K562 (cell line): ENCODE data around the gene PHKG1. TPM values are rescaled to one million over a fixed set of nuclear protein-coding genes. Genes with fewer than 3 reads are reported as not detected.
A peak's percentile ranks its signal among the peaks of the same experiment; 100 is the strongest.

ENCODE experiments used
- ATF7 ChIP-seq: fragments of 450-650 bp; IDR thresholded peaks from 2 replicates; pipeline ENCODE4 v1.7.1; 2014; ENCODE audit warnings: mild to moderate bottlenecking, moderate library complexity
- GTF2F1 ChIP-seq: IDR thresholded peaks from 2 replicates; pipeline ENCODE4 v1.6.1; 2011; ENCODE audit warnings: low read depth, low read length, improper control_type of control experiment
- JUN ChIP-seq, 2 experiments: sonication (generic) in 1 of 2; formaldehyde crosslinking in 1 of 2; IDR thresholded peaks; 2 replicates each; pipeline versions ENCODE4 v1.6.1 to v1.8.0; 2012 to 2022; ENCODE audit warnings: borderline replicate concordance in 2 of 2, mild to moderate bottlenecking in 2 of 2, improper control_type of control experiment in 1 of 2, low read depth in 1 of 2, low read length in 1 of 2, missing genetic modification reagents in 1 of 2
- L3MBTL2 ChIP-seq: fragments of 450-650 bp; IDR thresholded peaks from 2 replicates; pipeline ENCODE4 v1.6.1; 2016; ENCODE audit warnings: mild to moderate bottlenecking, moderate library complexity
- NFYB ChIP-seq: IDR thresholded peaks from 2 replicates; pipeline ENCODE4 v1.6.1; 2011; ENCODE audit warnings: mild to moderate bottlenecking, moderate library complexity; ENCODE audit not compliant: insufficient read length; ENCODE audit errors: extremely low read depth
- NRF1 ChIP-seq, 2 experiments: fragments of 450-650 bp; IDR thresholded peaks in 1 of 2; conservative IDR thresholded peaks in 1 of 2; 2 replicates each; pipeline ENCODE4 v1.6.1; 2014; ENCODE audit warnings: mild to moderate bottlenecking in 2 of 2
- POLR2AphosphoS2 ChIP-seq: IDR thresholded peaks from 2 replicates; pipeline ENCODE4 v1.6.1; 2012; ENCODE audit warnings: low read length, improper control_type of control experiment
- RBFOX2 ChIP-seq: fragments of 200-400 bp; formaldehyde crosslinking; IDR thresholded peaks from 2 replicates; pipeline ENCODE4 v1.6.1; 2017; ENCODE audit warnings: low read depth, mild to moderate bottlenecking, low read length, moderate library complexity
- RNF2 ChIP-seq: sonication (generic); IDR thresholded peaks from 2 replicates; pipeline ENCODE4 v1.6.1; 2016
- SIN3A ChIP-seq, 2 experiments: fragments of 150-350 bp in 1 of 2; IDR thresholded peaks; 2 replicates each; pipeline ENCODE4 v1.6.1; 2011 to 2016; ENCODE audit warnings: borderline replicate concordance in 2 of 2, low read depth in 2 of 2, low read length in 2 of 2, mild to moderate bottlenecking in 2 of 2, moderate library complexity in 2 of 2; ENCODE audit not compliant: control insufficient read depth in 1 of 2
- SMAD1 ChIP-seq: fragments of 150-350 bp; IDR thresholded peaks from 2 replicates; pipeline ENCODE4 v1.6.1; 2014; ENCODE audit warnings: low read length, low read depth; ENCODE audit not compliant: partially characterized antibody
- SNIP1 ChIP-seq: fragments of 450-650 bp; IDR thresholded peaks from 2 replicates; pipeline ENCODE4 v1.7.1; 2017; ENCODE audit warnings: low read depth, mild to moderate bottlenecking
- SP2 ChIP-seq: IDR thresholded peaks from 2 replicates; pipeline ENCODE4 v1.6.1; 2011; ENCODE audit warnings: mild to moderate bottlenecking, low read depth, low read length, moderate library complexity; ENCODE audit not compliant: poor library complexity, severe bottlenecking; ENCODE audit errors: extremely low read depth
- polyA plus RNA-seq, 8 experiments: library from polyadenylated mRNA; depleted of rRNA in 4 of 8; stranded (reverse) in 5 of 8; unstranded in 3 of 8; fragments of >200 nt; fragmentation: Nextera tagmentation in 2 of 8; fragmentation: Illumina TruSeq in 1 of 8; extraction: Ambion mirVana in 2 of 8; extraction: Trizol in 1 of 8; gene quantifications; 2 replicates each; pipeline versions ENCODE4 v1.2.1 to v1.2.3, GENCODE V29; 2011 to 2014; ENCODE audit warnings: inconsistent platforms in 1 of 8, missing spikeins in 1 of 8
- total RNA-seq, 7 experiments: library from RNA; depleted of rRNA in 6 of 7; stranded (reverse); fragments of >200 nt in 6 of 7; fragmentation: Illumina TruSeq in 2 of 7; extraction: Trizol in 2 of 7; gene quantifications; 2 replicates each; pipeline versions ENCODE4 v1.2.1 to v1.2.3, GENCODE V29; 2011 to 2021; ENCODE audit warnings: low replicate concordance in 1 of 7
- TF ChIP-seq, protein P1 (sequence below): fragments of 250-450 bp; sonication (Bioruptor Pico); IDR thresholded peaks from 2 replicates; pipeline ENCODE4 v1.4.0; 2020
- TF ChIP-seq, protein P2 (sequence below), 2 experiments: IDR thresholded peaks in 1 of 2; conservative IDR thresholded peaks in 1 of 2; 2 replicates each; pipeline ENCODE4 v1.6.1; 2016; ENCODE audit warnings: low read depth in 2 of 2, mild to moderate bottlenecking in 1 of 2, missing compliant biosample characterization in 1 of 2, missing genetic modification characterization in 1 of 2, moderate library complexity in 1 of 2
- TF ChIP-seq, protein P3 (sequence below): fragments of 450-650 bp; conservative IDR thresholded peaks from 2 replicates; pipeline ENCODE4 v1.6.1; 2016; ENCODE audit warnings: missing genetic modification characterization, low read depth, mild to moderate bottlenecking, missing compliant biosample characterization, moderate library complexity
- TF ChIP-seq, protein P4 (sequence below): fragments of 250-450 bp; sonication (Bioruptor Pico); IDR thresholded peaks from 2 replicates; pipeline ENCODE4 v1.5.0; 2021; ENCODE audit warnings: mild to moderate bottlenecking, borderline replicate concordance

Gene PHKG1
- total and polyA plus RNA-seq, 9 of the 15 experiments (the other 6 are each of a cell fraction or from before 2014, with no cell fraction given), result 0.10 to 0.83 (median 0.46) TPM

DNA sequence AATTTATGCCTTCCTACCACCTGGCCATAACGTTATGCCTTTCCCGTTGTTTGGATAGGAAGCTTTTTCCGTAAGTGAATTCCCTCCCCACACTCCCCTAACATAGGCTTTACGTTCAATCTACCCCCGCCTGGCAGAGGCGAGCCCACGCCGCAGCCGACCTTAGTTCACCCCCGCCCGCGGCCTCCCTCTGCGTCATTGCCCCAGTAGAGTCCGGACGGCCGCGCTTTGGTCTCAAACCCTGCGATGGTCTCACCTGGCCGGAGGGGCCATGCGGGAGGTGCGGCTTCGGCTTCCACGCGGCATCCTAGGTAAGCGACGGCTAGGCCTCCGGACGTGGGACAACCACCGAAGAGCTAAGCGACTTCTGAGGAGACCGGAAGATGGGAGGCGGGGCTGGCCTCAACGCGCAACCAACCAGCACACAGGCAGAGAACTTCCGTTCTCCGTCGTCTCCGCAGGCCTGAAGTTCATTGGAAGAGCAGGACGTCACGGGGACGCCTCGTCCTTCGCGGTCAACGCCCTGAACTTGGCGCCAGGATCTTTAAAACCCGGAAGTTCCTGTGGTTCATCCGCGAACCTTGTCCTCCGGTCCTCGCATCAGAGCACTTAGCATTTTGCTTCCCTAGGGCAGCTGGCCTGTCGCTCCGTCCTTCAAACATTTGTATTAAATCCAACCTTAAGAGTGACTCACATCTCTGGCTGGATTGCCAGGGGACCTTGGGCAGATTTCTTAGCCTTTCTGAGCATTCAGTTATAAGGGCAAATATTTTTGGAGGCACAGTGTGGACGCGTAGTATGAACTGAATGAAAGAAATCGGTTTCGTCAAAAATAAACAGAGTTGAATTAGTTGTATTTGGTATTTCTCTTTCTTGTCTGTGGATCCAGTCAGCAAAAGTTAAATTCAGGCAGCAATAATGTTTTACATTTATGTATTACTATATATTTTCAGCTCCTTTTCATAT, 13.6 kb upstream of the PHKG1 start, which contains the start of gene CHCHD2 (continued):
- TF ChIP-seq JUN (IDR thresholded peaks at IDR 0.05; ENCODE audit: borderline replicate concordance, low read depth, low read length) (peak; percentile 12; the same call in 1 of the 2 replicates), JUN (CRISPR knock-in tag; IDR thresholded peaks at IDR 0.05; ENCODE audit: borderline replicate concordance) (no peak), ATF7 (peak; percentile 58), POLR2AphosphoS2 (0 out of 2 replicates have a peak, but pooled peaks have one; percentile 46), L3MBTL2 (peak; percentile 86), SP2 (peak; percentile 79), SIN3A (IDR thresholded peaks at IDR 0.05; ENCODE audit: borderline replicate concordance in 2 of 2, control insufficient read depth in 1 of 2, low read depth in 2 of 2, low read length in 2 of 2) (peak; percentile 44 to 76; a peak in 2 of 4 replicates), RBFOX2 (peak; percentile 96), SMAD1 (peak; percentile 18), RNF2 (peak; percentile 64; the same call in 1 of the 2 replicates), NFYB (peak; percentile 93), NRF1 (conservative IDR thresholded peaks at IDR 0.05 in 1 of 2, IDR thresholded peaks at IDR 0.05 in 1 of 2) (peak; percentile 76 to 82), SNIP1 (0 out of 2 replicates have a peak, but pooled peaks have one; percentile 24), GTF2F1 (0 out of 2 replicates have a peak, but pooled peaks have one; percentile 53)
- TF ChIP-seq, protein P1, sequence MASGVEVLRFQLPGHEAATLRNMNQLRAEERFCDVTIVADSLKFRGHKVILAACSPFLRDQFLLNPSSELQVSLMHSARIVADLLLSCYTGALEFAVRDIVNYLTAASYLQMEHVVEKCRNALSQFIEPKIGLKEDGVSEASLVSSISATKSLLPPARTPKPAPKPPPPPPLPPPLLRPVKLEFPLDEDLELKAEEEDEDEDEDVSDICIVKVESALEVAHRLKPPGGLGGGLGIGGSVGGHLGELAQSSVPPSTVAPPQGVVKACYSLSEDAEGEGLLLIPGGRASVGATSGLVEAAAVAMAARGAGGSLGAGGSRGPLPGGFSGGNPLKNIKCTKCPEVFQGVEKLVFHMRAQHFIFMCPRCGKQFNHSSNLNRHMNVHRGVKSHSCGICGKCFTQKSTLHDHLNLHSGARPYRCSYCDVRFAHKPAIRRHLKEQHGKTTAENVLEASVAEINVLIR (CRISPR knock-in tag), result 0 out of 2 replicates have a peak, but pooled peaks have one; percentile 33
- TF ChIP-seq, protein P2, sequence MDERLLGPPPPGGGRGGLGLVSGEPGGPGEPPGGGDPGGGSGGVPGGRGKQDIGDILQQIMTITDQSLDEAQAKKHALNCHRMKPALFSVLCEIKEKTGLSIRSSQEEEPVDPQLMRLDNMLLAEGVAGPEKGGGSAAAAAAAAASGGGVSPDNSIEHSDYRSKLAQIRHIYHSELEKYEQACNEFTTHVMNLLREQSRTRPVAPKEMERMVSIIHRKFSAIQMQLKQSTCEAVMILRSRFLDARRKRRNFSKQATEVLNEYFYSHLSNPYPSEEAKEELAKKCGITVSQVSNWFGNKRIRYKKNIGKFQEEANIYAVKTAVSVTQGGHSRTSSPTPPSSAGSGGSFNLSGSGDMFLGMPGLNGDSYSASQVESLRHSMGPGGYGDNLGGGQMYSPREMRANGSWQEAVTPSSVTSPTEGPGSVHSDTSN (CRISPR knock-in tag; IDR thresholded peaks at IDR 0.05; ENCODE audit: low read depth), result peak; percentile 91
- TF ChIP-seq, protein P2 (tag; conservative IDR thresholded peaks at IDR 0.05; ENCODE audit: low read depth), result peak; percentile 99
- TF ChIP-seq, protein P3, sequence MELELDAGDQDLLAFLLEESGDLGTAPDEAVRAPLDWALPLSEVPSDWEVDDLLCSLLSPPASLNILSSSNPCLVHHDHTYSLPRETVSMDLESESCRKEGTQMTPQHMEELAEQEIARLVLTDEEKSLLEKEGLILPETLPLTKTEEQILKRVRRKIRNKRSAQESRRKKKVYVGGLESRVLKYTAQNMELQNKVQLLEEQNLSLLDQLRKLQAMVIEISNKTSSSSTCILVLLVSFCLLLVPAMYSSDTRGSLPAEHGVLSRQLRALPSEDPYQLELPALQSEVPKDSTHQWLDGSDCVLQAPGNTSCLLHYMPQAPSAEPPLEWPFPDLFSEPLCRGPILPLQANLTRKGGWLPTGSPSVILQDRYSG, result peak; percentile 63; the same call in 1 of the 2 replicates
- TF ChIP-seq, protein P4, sequence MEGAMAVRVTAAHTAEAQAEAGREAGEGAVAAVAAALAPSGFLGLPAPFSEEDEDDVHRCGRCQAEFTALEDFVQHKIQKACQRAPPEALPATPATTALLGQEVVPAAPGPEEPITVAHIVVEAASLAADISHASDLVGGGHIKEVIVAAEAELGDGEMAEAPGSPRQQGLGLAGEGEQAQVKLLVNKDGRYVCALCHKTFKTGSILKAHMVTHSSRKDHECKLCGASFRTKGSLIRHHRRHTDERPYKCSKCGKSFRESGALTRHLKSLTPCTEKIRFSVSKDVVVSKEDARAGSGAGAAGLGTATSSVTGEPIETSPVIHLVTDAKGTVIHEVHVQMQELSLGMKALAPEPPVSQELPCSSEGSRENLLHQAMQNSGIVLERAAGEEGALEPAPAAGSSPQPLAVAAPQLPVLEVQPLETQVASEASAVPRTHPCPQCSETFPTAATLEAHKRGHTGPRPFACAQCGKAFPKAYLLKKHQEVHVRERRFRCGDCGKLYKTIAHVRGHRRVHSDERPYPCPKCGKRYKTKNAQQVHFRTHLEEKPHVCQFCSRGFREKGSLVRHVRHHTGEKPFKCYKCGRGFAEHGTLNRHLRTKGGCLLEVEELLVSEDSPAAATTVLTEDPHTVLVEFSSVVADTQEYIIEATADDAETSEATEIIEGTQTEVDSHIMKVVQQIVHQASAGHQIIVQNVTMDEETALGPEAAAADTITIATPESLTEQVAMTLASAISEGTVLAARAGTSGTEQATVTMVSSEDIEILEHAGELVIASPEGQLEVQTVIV, result peak; percentile 45; the same call in 1 of the 2 replicates
